Fibroblast of lung (primary cell): ENCODE measurements around the gene TPCN2. TPM values are rescaled to one million over a fixed set of nuclear protein-coding genes. Genes with fewer than 3 reads are reported as not detected.

ENCODE experiments used
- DNase-seq, 2 donors: peaks; one replicate each; pipeline versions ENCODE4 v3.0.0 to v3.0.0-alpha.2; 2010; ENCODE audit warnings: low read depth in 2 of 2
- H2AFZ ChIP-seq: 2 replicates; pipeline ENCODE4 v1.5.1; 2012; ENCODE audit warnings: low read length, control low read depth, inconsistent platforms
- H3K27ac ChIP-seq: 2 replicates; pipeline ENCODE4 v1.5.1; 2011; ENCODE audit warnings: low read length, control low read depth; ENCODE audit not compliant: insufficient read depth
- H3K27me3 ChIP-seq: 2 replicates; pipeline ENCODE4 v1.5.1; 2011; ENCODE audit warnings: mild to moderate bottlenecking, low read length; ENCODE audit not compliant: control insufficient read depth, insufficient read depth
- H3K36me3 ChIP-seq: 2 replicates; pipeline ENCODE4 v1.5.1; 2011; ENCODE audit warnings: low read length; ENCODE audit not compliant: control insufficient read depth, insufficient read depth
- H3K4me1 ChIP-seq: 2 replicates; pipeline ENCODE4 v1.5.1; 2011; ENCODE audit warnings: low read length; ENCODE audit not compliant: control insufficient read depth, insufficient read depth; ENCODE audit errors: extremely low read depth
- H3K4me2 ChIP-seq: 2 replicates; pipeline ENCODE4 v1.5.1; 2011; ENCODE audit warnings: low read length, control low read depth; ENCODE audit not compliant: insufficient read depth; ENCODE audit errors: extremely low read depth
- H3K4me3 ChIP-seq, 4 experiments: fragments of 200-600 bp in 1 of 4; sonication (generic) in 1 of 4; replicated peaks in 1 of 4; 2 replicates each; pipeline ENCODE4 v1.5.1; 2011 to 2016; ENCODE audit warnings: low read length in 4 of 4, low read depth in 3 of 4, mild to moderate bottlenecking in 3 of 4, control low read depth in 2 of 4, inconsistent platforms in 1 of 4, mixed read lengths in 1 of 4; ENCODE audit not compliant: insufficient read depth in 1 of 4; ENCODE audit errors: control extremely low read depth in 1 of 4
- H3K79me2 ChIP-seq: 2 replicates; pipeline ENCODE4 v1.5.1; 2012; ENCODE audit warnings: mild to moderate bottlenecking, low read length, inconsistent platforms; ENCODE audit not compliant: control insufficient read depth, insufficient read depth
- H3K9ac ChIP-seq: 2 replicates; pipeline ENCODE4 v1.5.1; 2011; ENCODE audit warnings: mild to moderate bottlenecking, low read length, control low read depth; ENCODE audit not compliant: insufficient read depth
- H3K9me3 ChIP-seq: 2 replicates; pipeline ENCODE4 v1.5.1; 2012; ENCODE audit warnings: low read depth, low read length; ENCODE audit not compliant: control insufficient read depth, insufficient read depth
- H4K20me1 ChIP-seq: 2 replicates; pipeline ENCODE4 v1.5.1; 2011; ENCODE audit warnings: low read length; ENCODE audit not compliant: control insufficient read depth, insufficient read depth; ENCODE audit errors: extremely low read depth
- CTCF ChIP-seq, 2 donors: IDR thresholded peaks in 1 of 2; conservative IDR thresholded peaks in 1 of 2; 1 replicate in 1 of 2; 2 replicates in 1 of 2; pipeline ENCODE4 v1.5.1; 2011 to 2012; ENCODE audit warnings: low read length in 2 of 2, control low read depth in 1 of 2, inconsistent platforms in 1 of 2, low read depth in 1 of 2, mild to moderate bottlenecking in 1 of 2
- EZH2 ChIP-seq: IDR thresholded peaks from 2 replicates; pipeline ENCODE4 v1.5.1; 2012; ENCODE audit warnings: low read length, control low read depth, mild to moderate bottlenecking; ENCODE audit errors: missing control alignments
- polyA plus RNA-seq, 2 donors: library from polyadenylated mRNA; depleted of rRNA in 1 of 2; stranded (reverse) in 1 of 2; unstranded in 1 of 2; fragments of >200 nt; gene quantifications; 2 replicates each; pipeline ENCODE4 v1.2.1, GENCODE V29; 2011 to 2012; ENCODE audit warnings: missing spikeins in 1 of 2
- total RNA-seq: library from RNA; depleted of rRNA; stranded (reverse); fragments of >200 nt; gene quantifications from 2 replicates; pipeline ENCODE4 v1.2.1, GENCODE V29; 2014

The TPCN2 gene
- total and polyA plus RNA-seq, 2 donors (not counting 1 experiment from before 2014, with no cell fraction given) = 9.7 to 11.7 TPM

- TF ChIP-seq EZH2 = no peak
- TF ChIP-seq CTCF (conservative IDR thresholded peaks at IDR 0.05 in 1 of 2, IDR thresholded peaks at IDR 0.05 in 1 of 2; ENCODE audit: low read depth in 1 of 2, low read length in 2 of 2) = no peak
- Histone ChIP-seq H3K4me3 (no peak overlapping the region), H2AFZ (no peak overlapping the region), H3K36me3 (no peaks in the 10 kb centered on the region), H4K20me1 (no peaks in the 10 kb centered on the region), H3K79me2 (no peaks in the 10 kb centered on the region), H3K27me3 (no peaks in the 10 kb centered on the region), H3K4me1 (no peaks in the 10 kb centered on the region), H3K4me2 (no peak overlapping the region), H3K9me3 (no peaks in the 10 kb centered on the region), H3K9ac (no peak overlapping the region), H3K27ac (no peak overlapping the region)
- no peak for DNase-seq
Observed at GRCh38 chr11:69157822-69158231, 109.1 kb downstream of the TPCN2 start.

DNA sequence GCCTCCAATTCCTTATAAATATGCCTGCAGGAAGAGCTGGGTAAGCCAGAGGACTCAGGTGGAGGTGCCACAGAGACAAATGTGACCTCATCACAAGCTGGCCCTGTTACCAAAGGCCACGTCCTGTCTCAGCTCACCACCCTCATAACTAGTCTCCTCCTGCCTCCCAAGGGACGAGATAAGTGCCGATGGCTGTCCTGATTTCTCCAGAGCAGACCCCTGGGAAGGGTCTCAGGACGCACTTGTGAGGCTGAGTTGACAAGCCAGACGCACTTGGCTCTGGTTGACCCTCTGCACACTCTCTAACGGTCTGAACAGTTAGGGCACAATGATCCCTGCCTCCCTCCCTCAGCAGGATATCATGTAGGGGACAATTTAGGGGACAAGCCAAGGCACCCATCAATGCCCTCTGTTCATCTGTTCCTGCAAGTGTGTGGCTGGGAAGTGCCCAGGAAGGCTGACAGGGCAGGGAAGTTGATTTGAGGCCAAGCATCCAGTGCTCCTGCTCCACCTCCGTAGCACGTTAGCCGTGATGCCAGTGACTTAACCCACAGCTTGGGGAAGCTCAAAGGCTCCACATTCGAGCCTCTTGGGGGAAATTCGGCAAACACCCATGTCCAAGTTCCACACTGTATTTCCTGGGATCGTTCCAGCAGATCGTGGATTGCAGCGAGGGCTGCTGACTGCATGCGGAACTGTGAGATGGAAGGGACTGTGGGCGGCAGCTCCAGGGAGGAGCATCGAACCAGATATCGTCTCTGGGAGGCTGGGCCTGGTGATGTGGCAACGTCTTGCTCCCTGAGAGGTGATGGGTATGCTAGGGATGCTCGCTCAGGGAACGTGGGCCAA lies 109.8 kb downstream of the TPCN2 start:
- Histone ChIP-seq H3K4me3 (no peak overlapping the region), H3K4me1 (no peaks in the 10 kb centered on the region), H3K27ac (no peak overlapping the region), H3K27me3 (no peaks in the 10 kb centered on the region), H3K79me2 (no peaks in the 10 kb centered on the region), H3K36me3 (no peaks in the 10 kb centered on the region), H3K9ac (no peak overlapping the region), H3K9me3 (no peaks in the 10 kb centered on the region), H3K4me2 (no peak overlapping the region), H2AFZ (no peak overlapping the region), H4K20me1 (no peaks in the 10 kb centered on the region)
- TF ChIP-seq CTCF (conservative IDR thresholded peaks at IDR 0.05 in 1 of 2, IDR thresholded peaks at IDR 0.05 in 1 of 2; ENCODE audit: low read depth in 1 of 2, low read length in 2 of 2) = no peak
- TF ChIP-seq EZH2 = no peak
- DNase-seq = no peak

- no peak overlapping the region for H3K27ac ChIP-seq
Observed at GRCh38 chr11:69159150-69159852, 110.6 kb downstream of the TPCN2 start.

More at GRCh38 chr11:69159150-69159852, 110.6 kb downstream of the TPCN2 start:
- Histone ChIP-seq H3K9me3 (no peaks in the 10 kb centered on the region), H3K4me2 (no peak overlapping the region), H3K36me3 (no peaks in the 10 kb centered on the region), H3K27me3 (no peaks in the 10 kb centered on the region), H3K9ac (no peak overlapping the region), H3K79me2 (no peaks in the 10 kb centered on the region), H2AFZ (no peak overlapping the region), H3K4me3 (no peak overlapping the region), H4K20me1 (no peaks in the 10 kb centered on the region), H3K4me1 (no peaks in the 10 kb centered on the region)
- no peak for TF ChIP-seq EZH2
- TF ChIP-seq CTCF (conservative IDR thresholded peaks at IDR 0.05 in 1 of 2, IDR thresholded peaks at IDR 0.05 in 1 of 2; ENCODE audit: low read depth in 1 of 2, low read length in 2 of 2) = no peak
- DNase-seq = no peak
